HCT116 (cell line): ENCODE results near the gene GPR17.

Source experiments
- EZH2 ChIP-seq: fragments of 200-600 bp; sonication (generic); IDR thresholded peaks from 2 replicates; pipeline ENCODE4 v1.6.1; 2017; ENCODE audit warnings: antibody characterized with exemption, mixed run types
- JUND ChIP-seq: IDR thresholded peaks from 2 replicates; pipeline ENCODE4 v1.6.1; 2012
- POLR2A ChIP-seq: IDR thresholded peaks from 2 replicates; pipeline ENCODE4 v1.7.0; 2011; ENCODE audit warnings: borderline replicate concordance; ENCODE audit not compliant: insufficient read depth, insufficient read length; ENCODE audit errors: extremely low read depth
- POLR2AphosphoS5 ChIP-seq: IDR thresholded peaks from 2 replicates; pipeline ENCODE4 v1.6.1; 2011; ENCODE audit warnings: mild to moderate bottlenecking, low read depth, low read length, moderate library complexity
- RAD21 ChIP-seq: IDR thresholded peaks from 2 replicates; pipeline ENCODE4 v1.6.1; 2012; ENCODE audit warnings: low read depth, mild to moderate bottlenecking
- SP1 ChIP-seq: IDR thresholded peaks from 2 replicates; pipeline ENCODE4 v1.6.1; 2012; ENCODE audit warnings: low read depth
- ZFX ChIP-seq: fragments of 450-650 bp; IDR thresholded peaks from 2 replicates; pipeline ENCODE4 v1.6.1; 2017
- TF ChIP-seq, protein P1 (sequence below): IDR thresholded peaks from 2 replicates; pipeline ENCODE4 v1.6.1; 2012
- TF ChIP-seq, protein P2 (sequence below), 3 experiments: fragments of 200-600 bp in 1 of 3; sonication (generic) in 1 of 3; IDR thresholded peaks in 2 of 3; conservative IDR thresholded peaks in 1 of 3; 2 replicates each; pipeline ENCODE4 v1.5.1; 2012 to 2017; ENCODE audit warnings: low read depth in 2 of 3, low read length in 2 of 3, antibody characterized with exemption in 1 of 3, borderline replicate concordance in 1 of 3, control low read depth in 1 of 3, mild to moderate bottlenecking in 1 of 3, mixed read lengths in 1 of 3, mixed run types in 1 of 3, moderate library complexity in 1 of 3; ENCODE audit not compliant: insufficient read depth in 1 of 3

DNA sequence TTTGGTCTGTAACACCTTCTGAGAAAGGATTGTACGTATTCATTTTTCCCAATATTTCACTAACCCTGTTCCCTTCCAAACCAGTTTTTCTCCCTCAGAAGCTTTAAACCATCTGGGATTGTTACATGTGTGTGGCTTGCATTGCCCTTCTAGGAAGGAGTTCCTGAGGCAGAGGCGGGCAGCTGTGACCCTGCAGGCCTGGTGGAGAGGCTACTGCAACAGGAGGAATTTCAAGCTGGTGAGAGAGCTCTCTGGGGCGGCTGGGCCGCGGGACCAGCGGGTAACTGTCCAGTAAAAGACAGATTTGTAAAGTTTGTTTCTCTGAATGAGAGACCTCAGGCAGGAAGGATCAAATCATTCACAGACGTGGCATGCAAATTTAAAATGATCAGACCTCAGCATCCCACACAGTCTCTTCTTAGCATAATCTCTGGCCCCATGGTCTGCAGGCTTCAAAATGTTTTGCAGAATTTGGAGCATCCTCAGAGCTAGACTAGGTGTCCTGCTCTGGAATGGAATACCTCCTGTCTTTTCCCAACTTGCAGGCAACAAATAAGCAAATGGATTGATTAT is 40.2 kb upstream of the GPR17 start:
- TF ChIP-seq, protein P1, sequence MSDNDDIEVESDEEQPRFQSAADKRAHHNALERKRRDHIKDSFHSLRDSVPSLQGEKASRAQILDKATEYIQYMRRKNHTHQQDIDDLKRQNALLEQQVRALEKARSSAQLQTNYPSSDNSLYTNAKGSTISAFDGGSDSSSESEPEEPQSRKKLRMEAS, result no peak
- TF ChIP-seq EZH2 (no peak), POLR2A (no peak), SP1 (no peak), POLR2AphosphoS5 (no peak), RAD21 (no peak), ZFX (no peak), JUND (no peak)
- TF ChIP-seq, protein P2, sequence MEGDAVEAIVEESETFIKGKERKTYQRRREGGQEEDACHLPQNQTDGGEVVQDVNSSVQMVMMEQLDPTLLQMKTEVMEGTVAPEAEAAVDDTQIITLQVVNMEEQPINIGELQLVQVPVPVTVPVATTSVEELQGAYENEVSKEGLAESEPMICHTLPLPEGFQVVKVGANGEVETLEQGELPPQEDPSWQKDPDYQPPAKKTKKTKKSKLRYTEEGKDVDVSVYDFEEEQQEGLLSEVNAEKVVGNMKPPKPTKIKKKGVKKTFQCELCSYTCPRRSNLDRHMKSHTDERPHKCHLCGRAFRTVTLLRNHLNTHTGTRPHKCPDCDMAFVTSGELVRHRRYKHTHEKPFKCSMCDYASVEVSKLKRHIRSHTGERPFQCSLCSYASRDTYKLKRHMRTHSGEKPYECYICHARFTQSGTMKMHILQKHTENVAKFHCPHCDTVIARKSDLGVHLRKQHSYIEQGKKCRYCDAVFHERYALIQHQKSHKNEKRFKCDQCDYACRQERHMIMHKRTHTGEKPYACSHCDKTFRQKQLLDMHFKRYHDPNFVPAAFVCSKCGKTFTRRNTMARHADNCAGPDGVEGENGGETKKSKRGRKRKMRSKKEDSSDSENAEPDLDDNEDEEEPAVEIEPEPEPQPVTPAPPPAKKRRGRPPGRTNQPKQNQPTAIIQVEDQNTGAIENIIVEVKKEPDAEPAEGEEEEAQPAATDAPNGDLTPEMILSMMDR (IDR thresholded peaks at IDR 0.05 in 2 of 3, conservative IDR thresholded peaks at IDR 0.05 in 1 of 3; ENCODE audit: borderline replicate concordance in 1 of 3, insufficient read depth in 1 of 3, low read depth in 2 of 3, low read length in 2 of 3), result no peak
